Measurements from ENCODE around the gene DLK2. TPM values are rescaled to one million over a fixed set of nuclear protein-coding genes. Genes with fewer than 3 reads are reported as not detected.

Gene DLK2
- total RNA-seq, 2 experiments from 2014 or later: not detected

- Histone ChIP-seq H3K36me3 (ENCODE audit: insufficient read depth, low read length) (peaks cover 23% of the 10 kb centered on the region; the same call in 1 of the 2 replicates), H3K9me3 (ENCODE audit: low read length) (no peaks in the 10 kb centered on the region), H3K4me1 (ENCODE audit: insufficient read depth, low read length, poor library complexity, severe bottlenecking) (no peaks in the 10 kb centered on the region), H3K4me2 (ENCODE audit: low read length) (no peak overlapping the region), H3K9me2 (ENCODE audit: insufficient read depth, low read length) (no peaks in the 10 kb centered on the region), H3K4me3 (ENCODE audit: low read depth, low read length, poor library complexity, severe bottlenecking) (no peak overlapping the region), H3K27ac (ENCODE audit: low read depth, low read length, poor library complexity, severe bottlenecking) (no peak overlapping the region), H4K20me1 (ENCODE audit: insufficient read depth, low read length) (no peaks in the 10 kb centered on the region), H3K79me2 (ENCODE audit: insufficient read depth, low read depth, low read length) (no peaks in the 10 kb centered on the region), H2AFZ (ENCODE audit: low read length) (no peak overlapping the region)
- CTCF ChIA-PET (ENCODE audit: unreplicated experiment): no interaction called here
- TF ChIP-seq CTCF (conservative IDR thresholded peaks at IDR 0.05; ENCODE audit: low read length): no peak
- no peak for TF ChIP-seq EZH2phosphoT487 (IDR thresholded peaks at IDR 0.05; ENCODE audit: borderline replicate concordance, low read depth, low read length)
- POLR2A ChIA-PET: interaction anchor here (0.6 kb wide), 1 partner anchor 21 kb away, joined by 3 read pairs; no protein-coding TSS in a partner anchor
- intact Hi-C loops (cut with micrococcal nuclease; ENCODE audit: unreplicated experiment): no loop called here
- BruUV-seq (replicated peaks): no TSS peak
- no peak for DNase-seq (ENCODE audit: low spot score)
Observed at GRCh38 chr6:43495409-43495941, 40.1 kb upstream of the DLK2 start.

- BruUV-seq (replicated peaks): no TSS peak
- Histone ChIP-seq H3K9me2 (ENCODE audit: insufficient read depth, low read length) (no peaks in the 10 kb centered on the region), H4K20me1 (ENCODE audit: insufficient read depth, low read length) (no peaks in the 10 kb centered on the region), H3K4me2 (ENCODE audit: low read length) (no peak overlapping the region), H3K4me1 (ENCODE audit: insufficient read depth, low read length, poor library complexity, severe bottlenecking) (no peaks in the 10 kb centered on the region), H3K79me2 (ENCODE audit: insufficient read depth, low read depth, low read length) (no peaks in the 10 kb centered on the region), H3K9me3 (ENCODE audit: low read length) (no peaks in the 10 kb centered on the region), H3K4me3 (ENCODE audit: low read depth, low read length, poor library complexity, severe bottlenecking) (no peak overlapping the region), H3K27ac (ENCODE audit: low read depth, low read length, poor library complexity, severe bottlenecking) (no peak overlapping the region), H2AFZ (ENCODE audit: low read length) (no peak overlapping the region), H3K36me3 (ENCODE audit: insufficient read depth, low read length) (peaks cover 18% of the 10 kb centered on the region; the same call in 1 of the 2 replicates)
- ChIA-PET POLR2A (no interaction called here), CTCF (ENCODE audit: unreplicated experiment) (no interaction called here)
- intact Hi-C loops (cut with micrococcal nuclease; ENCODE audit: unreplicated experiment): no loop called here
- no peak for DNase-seq (ENCODE audit: low spot score)
- TF ChIP-seq CTCF (conservative IDR thresholded peaks at IDR 0.05; ENCODE audit: low read length): no peak
- no peak for TF ChIP-seq EZH2phosphoT487 (IDR thresholded peaks at IDR 0.05; ENCODE audit: borderline replicate concordance, low read depth, low read length)
Observed at GRCh38 chr6:43494766-43495165, 39.4 kb upstream of the DLK2 start.

GRCh38 chr6:43494321-43494720 lies 39.0 kb upstream of the DLK2 start:
- H3K4me2 ChIP-seq (ENCODE audit: low read length): no peak overlapping the region
- no peak overlapping the region for H3K4me3 ChIP-seq (ENCODE audit: low read depth, low read length, poor library complexity, severe bottlenecking)
- DNase-seq (ENCODE audit: low spot score): no peak
- H3K79me2 ChIP-seq (ENCODE audit: insufficient read depth, low read depth, low read length): no peaks in the 10 kb centered on the region
- H4K20me1 ChIP-seq (ENCODE audit: insufficient read depth, low read length): no peaks in the 10 kb centered on the region
- TF ChIP-seq CTCF (conservative IDR thresholded peaks at IDR 0.05; ENCODE audit: low read length): no peak
- no peak for TF ChIP-seq EZH2phosphoT487 (IDR thresholded peaks at IDR 0.05; ENCODE audit: borderline replicate concordance, low read depth, low read length)
- H3K9me2 ChIP-seq (ENCODE audit: insufficient read depth, low read length): no peaks in the 10 kb centered on the region
- H3K27ac ChIP-seq (ENCODE audit: low read depth, low read length, poor library complexity, severe bottlenecking): no peak overlapping the region
- no peaks in the 10 kb centered on the region for H3K9me3 ChIP-seq (ENCODE audit: low read length)
- H2AFZ ChIP-seq (ENCODE audit: low read length): no peak overlapping the region
- POLR2A ChIA-PET: no interaction called here
- H3K4me1 ChIP-seq (ENCODE audit: insufficient read depth, low read length, poor library complexity, severe bottlenecking): no peaks in the 10 kb centered on the region
- CTCF ChIA-PET (ENCODE audit: unreplicated experiment): no interaction called here
- peaks cover 13% of the 10 kb centered on the region; the same call in 1 of the 2 replicates for H3K36me3 ChIP-seq (ENCODE audit: insufficient read depth, low read length)
- BruUV-seq (replicated peaks): no TSS peak
- intact Hi-C loops (cut with micrococcal nuclease; ENCODE audit: unreplicated experiment): no loop called here

All from OCI-LY7 (cell line).